Measurements from ENCODE around the gene TMC8.

DNA sequence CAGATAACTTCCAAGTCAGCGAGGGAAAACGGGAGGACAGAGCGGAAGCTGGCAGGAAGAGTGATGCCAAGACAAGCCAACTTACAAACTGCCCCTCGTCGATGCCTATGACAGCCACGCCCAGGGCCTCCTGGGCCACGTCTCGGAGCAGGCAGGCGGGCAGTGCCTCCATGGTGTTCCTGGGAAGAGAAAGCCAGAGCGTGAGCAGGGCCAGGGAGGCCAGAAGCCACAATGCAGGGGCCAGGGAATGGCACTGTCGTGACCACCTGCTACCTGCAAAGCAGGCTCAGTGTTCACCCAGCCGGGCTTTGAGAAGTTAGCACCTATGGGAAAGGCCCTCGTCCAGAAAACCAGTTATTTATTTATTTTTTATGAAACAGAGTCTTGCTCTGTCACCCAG lies 51.9 kb downstream of the TMC8 start:
- TF ChIP-seq EP300 (IDR thresholded peaks at IDR 0.05) (no peak), POLR2A (IDR thresholded peaks at IDR 0.05) (no peak)
- TF ChIP-seq, protein P1, sequence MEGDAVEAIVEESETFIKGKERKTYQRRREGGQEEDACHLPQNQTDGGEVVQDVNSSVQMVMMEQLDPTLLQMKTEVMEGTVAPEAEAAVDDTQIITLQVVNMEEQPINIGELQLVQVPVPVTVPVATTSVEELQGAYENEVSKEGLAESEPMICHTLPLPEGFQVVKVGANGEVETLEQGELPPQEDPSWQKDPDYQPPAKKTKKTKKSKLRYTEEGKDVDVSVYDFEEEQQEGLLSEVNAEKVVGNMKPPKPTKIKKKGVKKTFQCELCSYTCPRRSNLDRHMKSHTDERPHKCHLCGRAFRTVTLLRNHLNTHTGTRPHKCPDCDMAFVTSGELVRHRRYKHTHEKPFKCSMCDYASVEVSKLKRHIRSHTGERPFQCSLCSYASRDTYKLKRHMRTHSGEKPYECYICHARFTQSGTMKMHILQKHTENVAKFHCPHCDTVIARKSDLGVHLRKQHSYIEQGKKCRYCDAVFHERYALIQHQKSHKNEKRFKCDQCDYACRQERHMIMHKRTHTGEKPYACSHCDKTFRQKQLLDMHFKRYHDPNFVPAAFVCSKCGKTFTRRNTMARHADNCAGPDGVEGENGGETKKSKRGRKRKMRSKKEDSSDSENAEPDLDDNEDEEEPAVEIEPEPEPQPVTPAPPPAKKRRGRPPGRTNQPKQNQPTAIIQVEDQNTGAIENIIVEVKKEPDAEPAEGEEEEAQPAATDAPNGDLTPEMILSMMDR (IDR thresholded peaks at IDR 0.05): no peak

Measured in stomach (tissue), 4 donors.